Upper lobe of right lung (tissue), 1 donor: ENCODE measurements around the gene MLLT3. TPM values are rescaled to one million over a fixed set of nuclear protein-coding genes. Genes with fewer than 3 reads are reported as not detected.

Experiments
- ATAC-seq: fragments of 200-7000 bp; cut with Tn5 transposase; one replicate; pipeline ENCODE4 v1.9.1; 2020; ENCODE audit warnings: mild to moderate bottlenecking, moderate library complexity
- DNase-seq: peaks from one replicate; pipeline ENCODE4 v3.0.0-alpha.2; 2020
- H3K27ac ChIP-seq: fragments of 200-600 bp; one replicate; pipeline ENCODE4 v1.8.0; 2022
- H3K27me3 ChIP-seq: fragments of 200-600 bp; one replicate; pipeline ENCODE4 v1.8.0; 2022; ENCODE audit warnings: mild to moderate bottlenecking
- H3K36me3 ChIP-seq: fragments of 200-600 bp; one replicate; pipeline ENCODE4 v1.8.0; 2022
- H3K4me1 ChIP-seq: fragments of 200-600 bp; one replicate; pipeline ENCODE4 v1.8.0; 2022
- H3K4me3 ChIP-seq: fragments of 200-600 bp; one replicate; pipeline ENCODE4 v1.8.0; 2022; ENCODE audit warnings: mild to moderate bottlenecking
- H3K9me3 ChIP-seq: fragments of 200-600 bp; one replicate; pipeline ENCODE4 v1.8.0; 2022
- CTCF ChIP-seq: fragments of 200-600 bp; IDR thresholded peaks from one replicate; pipeline ENCODE4 v1.8.0; 2022; ENCODE audit warnings: antibody characterized with exemption
- intact Hi-C: fragments of 100-400 bp; cut with DNase I; formaldehyde crosslinking; loops from one replicate; pipeline ENCODE4 v1.11.0; 2022
- total RNA-seq: library from RNA; stranded (reverse); fragmentation: NEBNext Ultra II Directional; extraction: Animal tissue kit (Norgen Biotek cat#: 25700); gene quantifications from one replicate; pipeline ENCODE4 v1.2.1, GENCODE V29; 2021
- donor health status: DM: no; HTN: yes; CAD: no; lungs with severe emphysema.

The MLLT3 gene
- total RNA-seq, 1 donor from 2014 or later = 15.4 TPM

GRCh38 chr9:20620650-20621470 lies 1.4 kb downstream of the MLLT3 start:
- no peaks in the 10 kb centered on the region for H3K9me3 ChIP-seq
- intact Hi-C loops = no loop called here
- H3K36me3 ChIP-seq = no peaks in the 10 kb centered on the region
- H3K27ac ChIP-seq = peak overlapping the region; percentile 78
- ATAC-seq (peak; percentile 1), DNase-seq (peak; percentile 73)
- no peak for TF ChIP-seq CTCF
- peak overlapping the region; percentile 86 for H3K4me3 ChIP-seq
- H3K27me3 ChIP-seq = no peaks in the 10 kb centered on the region
- peaks cover 19% of the 10 kb centered on the region for H3K4me1 ChIP-seq

- intact Hi-C loops = no loop called here
- peaks cover 18% of the 10 kb centered on the region for H3K4me1 ChIP-seq
- peak overlapping the region; percentile 86 for H3K4me3 ChIP-seq
- H3K9me3 ChIP-seq = no peaks in the 10 kb centered on the region
- no peaks in the 10 kb centered on the region for H3K36me3 ChIP-seq
- no peak for ATAC-seq
- no peak for DNase-seq
- no peak overlapping the region for H3K27ac ChIP-seq
- no peak for TF ChIP-seq CTCF
- H3K27me3 ChIP-seq = no peaks in the 10 kb centered on the region
These were observed 2.7 kb downstream of the MLLT3 start for GRCh38 chr9:20619487-20620200.

GRCh38 chr9:20618361-20618802 lies 3.9 kb downstream of the MLLT3 start:
- peaks cover 9% of the 10 kb centered on the region for H3K4me1 ChIP-seq
- H3K27ac ChIP-seq = no peak overlapping the region
- H3K9me3 ChIP-seq = no peaks in the 10 kb centered on the region
- ATAC-seq = no peak
- no peaks in the 10 kb centered on the region for H3K36me3 ChIP-seq
- H3K27me3 ChIP-seq = no peaks in the 10 kb centered on the region
- intact Hi-C loops = no loop called here
- no peak overlapping the region for H3K4me3 ChIP-seq
- no peak for DNase-seq
- no peak for TF ChIP-seq CTCF

GRCh38 chr9:20616808-20617207 lies 5.5 kb downstream of the MLLT3 start:
- H3K4me3 ChIP-seq = no peak overlapping the region

GRCh38 chr9:20614602-20615216 lies 7.6 kb downstream of the MLLT3 start:
- Histone ChIP-seq H3K4me3 (no peak overlapping the region), H3K9me3 (no peaks in the 10 kb centered on the region), H3K27me3 (no peaks in the 10 kb centered on the region), H3K36me3 (no peaks in the 10 kb centered on the region), H3K4me1 (peaks cover 12% of the 10 kb centered on the region), H3K27ac (no peak overlapping the region)
- no peak for TF ChIP-seq CTCF
- ATAC-seq = no peak
- DNase-seq = no peak
- intact Hi-C loops = no loop called here

More at GRCh38 chr9:20616808-20617207, 5.5 kb downstream of the MLLT3 start:
- intact Hi-C loops = no loop called here
- Histone ChIP-seq H3K4me1 (peaks cover 13% of the 10 kb centered on the region), H3K36me3 (no peaks in the 10 kb centered on the region), H3K9me3 (no peaks in the 10 kb centered on the region), H3K27ac (no peak overlapping the region), H3K27me3 (no peaks in the 10 kb centered on the region)
- no peak for TF ChIP-seq CTCF
- DNase-seq (no peak), ATAC-seq (no peak)
